ENCODE data around the gene DPP7.

Gene DPP7

DNA sequence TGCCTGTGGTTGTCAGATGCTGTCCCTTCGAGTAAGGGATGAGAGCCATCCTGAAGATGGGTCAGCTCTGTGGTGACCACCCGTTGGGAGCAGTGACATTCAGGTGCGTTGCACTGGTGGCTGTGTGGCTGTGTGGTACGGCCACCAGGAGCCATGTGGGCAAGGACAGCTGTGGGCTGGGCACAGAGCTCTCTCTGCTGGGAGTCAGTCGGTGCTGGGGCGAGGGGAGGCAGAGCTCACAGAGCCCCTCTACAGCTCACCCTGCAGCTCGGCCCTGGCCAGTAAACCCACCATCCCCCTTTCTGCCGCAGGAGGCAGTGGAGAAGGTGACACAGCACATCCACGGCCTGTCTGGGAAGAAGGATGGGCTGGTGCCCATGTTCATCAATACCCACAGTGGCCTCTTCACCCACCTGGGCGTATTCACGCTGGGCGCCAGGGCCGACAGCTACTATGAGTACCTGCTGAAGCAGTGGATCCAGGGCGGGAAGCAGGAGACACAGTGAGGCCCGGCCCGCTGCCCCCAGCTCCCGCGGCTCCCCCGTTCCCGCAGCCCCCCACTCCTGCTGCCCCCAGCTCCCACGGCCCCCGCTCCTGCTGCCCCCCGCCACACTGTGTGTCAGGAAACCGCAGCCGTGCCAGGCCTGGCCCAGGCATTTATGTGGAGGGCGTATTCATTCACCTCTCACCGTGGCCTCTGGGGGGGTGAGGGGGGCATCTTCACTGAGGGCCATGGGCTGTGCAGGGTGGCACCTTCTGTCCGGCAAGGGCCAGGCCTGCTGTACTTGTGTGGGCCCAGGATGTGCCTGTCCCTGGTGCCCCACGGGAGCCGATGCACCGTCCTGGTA is 8.5 kb downstream of the DPP7 start:
- Histone ChIP-seq H3K4me1 (ENCODE audit: control insufficient read depth in 2 of 2, insufficient read depth in 1 of 2, low read depth in 1 of 2, low read length in 2 of 2) (no peaks in the 10 kb centered on the region), H3K18ac (ENCODE audit: low read length) (no peak overlapping the region), H4K91ac (ENCODE audit: low read depth, low read length, poor library complexity) (no peak overlapping the region), H3K4me3 (ENCODE audit: low read length in 2 of 2) (peak overlapping the region in 1 of 2 donors; percentile 56), H3K4ac (ENCODE audit: low read length) (no peak overlapping the region), H2AK5ac (ENCODE audit: low read depth, low read length) (no peak overlapping the region), H3K23ac (ENCODE audit: low read depth, low read length, poor library complexity) (peak overlapping the region; percentile 31), H2BK15ac (ENCODE audit: low read length) (no peak overlapping the region), H2BK5ac (ENCODE audit: low read length) (no peak overlapping the region), H2BK12ac (ENCODE audit: low read length) (no peak overlapping the region), H2BK120ac (ENCODE audit: low read depth, low read length) (no peak overlapping the region), H3K9me3 (replicated peaks in 1 of 2; ENCODE audit: control insufficient read depth in 2 of 2, insufficient read depth in 1 of 2, low read depth in 1 of 2, low read length in 2 of 2) (peaks cover 19 to 29% of the 10 kb centered on the region in 2 donors), H3K36me3 (replicated peaks in 1 of 2; ENCODE audit: control insufficient read depth in 2 of 2, insufficient read depth in 2 of 2, low read length in 2 of 2) (peaks cover 61 to 83% of the 10 kb centered on the region in 2 donors), H3K27me3 (ENCODE audit: control insufficient read depth in 3 of 3, insufficient read depth in 3 of 3, low read depth in 1 of 3, low read length in 3 of 3) (no peaks in the 10 kb centered on the region), H3K9ac (ENCODE audit: low read depth, low read length, poor library complexity) (peak overlapping the region; percentile 60), H2AFZ (ENCODE audit: low read length) (no peak overlapping the region), H4K8ac (ENCODE audit: low read depth, low read length) (no peak overlapping the region), H3K27ac (replicated peaks; ENCODE audit: low read length) (no peak overlapping the region), H3K4me2 (ENCODE audit: insufficient read depth, low read length, poor library complexity, severe bottlenecking) (no peak overlapping the region), H3K79me1 (ENCODE audit: low read depth, low read length) (peaks cover 5% of the 10 kb centered on the region), H3K14ac (ENCODE audit: low read length) (no peak overlapping the region)
- no CpG with 5 or more reads among the region's 31 CpGs for WGBS, 2 donors (ENCODE audit: extremely low coverage in 2 of 2, insufficient read length in 2 of 2, insufficient replicate concordance in 1 of 2)
- DNase-seq (ENCODE audit: low spot score) = no peak

DNA sequence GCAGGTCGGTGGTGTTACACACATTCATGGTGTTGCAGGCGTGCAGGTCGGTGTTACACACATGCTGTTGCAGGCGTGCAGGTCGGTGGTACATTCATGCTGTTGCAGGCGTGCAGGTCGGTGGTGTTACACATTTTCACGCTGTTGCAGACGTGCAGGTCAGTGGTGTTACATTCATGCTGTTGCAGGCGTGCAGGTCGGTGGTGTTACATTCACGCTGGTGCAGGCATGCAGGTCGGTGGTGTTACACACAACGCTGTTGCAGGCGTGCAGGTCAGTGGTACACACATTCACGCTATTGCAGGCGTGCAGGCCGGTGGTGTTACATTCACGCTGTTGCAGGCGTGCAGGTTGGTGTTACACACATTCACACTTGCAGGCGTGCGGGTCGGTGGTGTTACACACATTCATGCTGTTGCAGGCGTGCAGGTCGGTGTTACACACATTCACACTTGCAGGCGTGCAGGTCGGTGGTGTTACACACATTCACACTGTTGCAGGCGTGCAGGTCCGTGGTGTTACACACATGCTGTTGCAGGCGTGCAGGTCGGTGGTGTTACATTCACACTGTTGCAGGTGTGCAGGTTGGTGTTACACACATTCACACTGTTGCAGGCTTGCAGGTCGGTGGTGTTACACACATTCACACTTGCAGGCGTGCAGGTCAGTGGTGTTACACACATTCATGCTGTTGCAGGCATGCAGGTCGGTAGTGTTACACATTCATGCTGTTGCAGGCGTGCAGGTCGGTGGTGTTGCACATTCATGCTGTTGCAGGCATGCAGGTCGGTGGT is 11.1 kb downstream of the DPP7 start:
- Histone ChIP-seq H3K27me3 (ENCODE audit: control insufficient read depth in 3 of 3, insufficient read depth in 3 of 3, low read depth in 1 of 3, low read length in 3 of 3) (no peaks in the 10 kb centered on the region), H3K23ac (ENCODE audit: low read depth, low read length, poor library complexity) (peak overlapping the region; percentile 37), H3K9me3 (replicated peaks in 1 of 2; ENCODE audit: control insufficient read depth in 2 of 2, insufficient read depth in 1 of 2, low read depth in 1 of 2, low read length in 2 of 2) (peaks cover 23 to 29% of the 10 kb centered on the region in 2 donors), H2BK15ac (ENCODE audit: low read length) (no peak overlapping the region), H3K79me1 (ENCODE audit: low read depth, low read length) (peaks cover 5% of the 10 kb centered on the region), H2AK5ac (ENCODE audit: low read depth, low read length) (no peak overlapping the region), H3K18ac (ENCODE audit: low read length) (no peak overlapping the region), H2BK5ac (ENCODE audit: low read length) (no peak overlapping the region), H3K4me2 (ENCODE audit: insufficient read depth, low read length, poor library complexity, severe bottlenecking) (no peak overlapping the region), H3K4ac (ENCODE audit: low read length) (peak overlapping the region; percentile 23), H3K14ac (ENCODE audit: low read length) (peak overlapping the region; percentile 71), H3K36me3 (replicated peaks in 1 of 2; ENCODE audit: control insufficient read depth in 2 of 2, insufficient read depth in 2 of 2, low read length in 2 of 2) (peaks cover 62 to 92% of the 10 kb centered on the region in 2 donors), H3K4me3 (ENCODE audit: low read length in 2 of 2) (peak overlapping the region in 1 of 2 donors; percentile 37), H2BK120ac (ENCODE audit: low read depth, low read length) (no peak overlapping the region), H4K91ac (ENCODE audit: low read depth, low read length, poor library complexity) (no peak overlapping the region), H2BK12ac (ENCODE audit: low read length) (no peak overlapping the region), H3K27ac (replicated peaks; ENCODE audit: low read length) (no peak overlapping the region), H2AFZ (ENCODE audit: low read length) (no peak overlapping the region), H3K4me1 (ENCODE audit: control insufficient read depth in 2 of 2, insufficient read depth in 1 of 2, low read depth in 1 of 2, low read length in 2 of 2) (no peaks in the 10 kb centered on the region), H3K9ac (ENCODE audit: low read depth, low read length, poor library complexity) (peak overlapping the region; percentile 81), H4K8ac (ENCODE audit: low read depth, low read length) (no peak overlapping the region)
- no CpG with 5 or more reads among the region's 37 CpGs for WGBS, 2 donors (ENCODE audit: extremely low coverage in 2 of 2, insufficient read length in 2 of 2, insufficient replicate concordance in 1 of 2)
- no peak for DNase-seq (ENCODE audit: low spot score)

DNA sequence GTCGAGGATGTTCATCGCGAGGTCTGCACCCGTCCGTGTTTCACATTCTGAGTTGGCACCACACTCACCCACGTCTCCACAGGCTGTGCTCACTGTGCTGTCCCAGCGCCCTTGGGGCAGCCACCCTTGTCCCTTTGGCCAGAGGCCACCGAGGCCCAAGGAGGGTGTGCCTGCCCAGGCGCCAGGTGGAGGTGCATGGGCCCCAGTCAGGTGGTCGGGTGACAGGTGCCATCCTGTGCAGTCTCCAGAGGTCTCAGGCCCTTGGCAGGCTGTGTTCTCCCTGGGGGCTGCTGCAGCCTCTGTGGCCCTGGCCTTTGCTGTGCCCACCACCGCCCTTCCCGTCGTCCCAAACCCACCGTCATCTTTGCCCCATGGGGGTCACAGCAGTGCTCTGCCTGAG is 15.3 kb downstream of the DPP7 start:
- H3K4me1 ChIP-seq (ENCODE audit: control insufficient read depth in 2 of 2, insufficient read depth in 1 of 2, low read depth in 1 of 2, low read length in 2 of 2) = no peaks in the 10 kb centered on the region
- H2BK5ac ChIP-seq (ENCODE audit: low read length) = peak overlapping the region; percentile 1
- no peak for DNase-seq (ENCODE audit: low spot score)
- H3K27ac ChIP-seq (replicated peaks; ENCODE audit: low read length) = no peak overlapping the region
- no peak overlapping the region for H4K8ac ChIP-seq (ENCODE audit: low read depth, low read length)
- no peaks in the 10 kb centered on the region for H3K27me3 ChIP-seq (ENCODE audit: control insufficient read depth in 3 of 3, insufficient read depth in 3 of 3, low read depth in 1 of 3, low read length in 3 of 3)
- no CpG with 5 or more reads among the region's 14 CpGs for WGBS, 2 donors (ENCODE audit: extremely low coverage in 2 of 2, insufficient read length in 2 of 2, insufficient replicate concordance in 1 of 2)
- H2BK120ac ChIP-seq (ENCODE audit: low read depth, low read length) = no peak overlapping the region
- H3K9me3 ChIP-seq (replicated peaks in 1 of 2; ENCODE audit: control insufficient read depth in 2 of 2, insufficient read depth in 1 of 2, low read depth in 1 of 2, low read length in 2 of 2) = peaks cover 23 to 29% of the 10 kb centered on the region in 2 donors
- H4K91ac ChIP-seq (ENCODE audit: low read depth, low read length, poor library complexity) = no peak overlapping the region
- no peak overlapping the region for H2AFZ ChIP-seq (ENCODE audit: low read length)
- no peak overlapping the region for H3K4ac ChIP-seq (ENCODE audit: low read length)
- peak overlapping the region; percentile 75 for H3K23ac ChIP-seq (ENCODE audit: low read depth, low read length, poor library complexity)
- H3K4me3 ChIP-seq (ENCODE audit: low read length in 2 of 2) = peak overlapping the region in 1 of 2 donors; percentile 33
- H3K36me3 ChIP-seq (replicated peaks in 1 of 2; ENCODE audit: control insufficient read depth in 2 of 2, insufficient read depth in 2 of 2, low read length in 2 of 2) = peaks cover 59 to 81% of the 10 kb centered on the region in 2 donors
- H3K18ac ChIP-seq (ENCODE audit: low read length) = no peak overlapping the region
- H2AK5ac ChIP-seq (ENCODE audit: low read depth, low read length) = no peak overlapping the region
- H3K14ac ChIP-seq (ENCODE audit: low read length) = peak overlapping the region; percentile 71
- H3K9ac ChIP-seq (ENCODE audit: low read depth, low read length, poor library complexity) = no peak overlapping the region
- H3K4me2 ChIP-seq (ENCODE audit: insufficient read depth, low read length, poor library complexity, severe bottlenecking) = no peak overlapping the region
- peaks cover 6% of the 10 kb centered on the region for H3K79me1 ChIP-seq (ENCODE audit: low read depth, low read length)
- no peak overlapping the region for H2BK15ac ChIP-seq (ENCODE audit: low read length)
- H2BK12ac ChIP-seq (ENCODE audit: low read length) = no peak overlapping the region
